Upper lobe of left lung (tissue), 6 donors: ENCODE results near the gene SERPINA5. TPM values are rescaled to one million over a fixed set of nuclear protein-coding genes. Genes with fewer than 3 reads are reported as not detected.

Experiments used
- ATAC-seq, 2 donors: fragments of 200-7000 bp; cut with Tn5 transposase; one replicate each; pipeline ENCODE4 v1.9.1; 2022; ENCODE audit warnings: mild to moderate bottlenecking in 2 of 2, moderate library complexity in 2 of 2; ENCODE audit not compliant: low FRiP score in 2 of 2
- DNase-seq, 2 donors: peaks; one replicate each; pipeline ENCODE4 v3.0.0-alpha.2; 2019 to 2020
- H3K27ac ChIP-seq, 4 donors: fragments of 200-600 bp; sonication (generic); one replicate each; pipeline ENCODE4 v1.5.1; 2016 to 2019
- H3K27me3 ChIP-seq, 4 donors: fragments of 200-600 bp; sonication (generic); one replicate each; pipeline ENCODE4 v1.5.1; 2017 to 2019
- H3K36me3 ChIP-seq, 4 donors: fragments of 200-600 bp; sonication (generic); one replicate each; pipeline ENCODE4 v1.5.1; 2016 to 2019
- H3K4me1 ChIP-seq, 4 donors: fragments of 200-600 bp; sonication (generic); one replicate each; pipeline ENCODE4 v1.5.1; 2018 to 2019
- H3K4me3 ChIP-seq, 4 donors: fragments of 200-600 bp; sonication (generic); one replicate each; pipeline ENCODE4 v1.5.1; 2017 to 2019; ENCODE audit warnings: mild to moderate bottlenecking in 2 of 4, moderate library complexity in 1 of 4
- H3K9me3 ChIP-seq, 4 donors: fragments of 200-600 bp; sonication (generic); one replicate each; pipeline ENCODE4 v1.5.1; 2018 to 2019
- EP300 ChIP-seq, 4 donors: sonication (generic); formaldehyde crosslinking; IDR thresholded peaks; one replicate each; pipeline ENCODE4 v1.5.1; 2017; ENCODE audit warnings: antibody characterized with exemption in 4 of 4, control low read depth in 2 of 4
- POLR2A ChIP-seq, 4 donors: fragments of 450-650 bp; IDR thresholded peaks; one replicate each; pipeline ENCODE4 v1.5.1; 2016 to 2017; ENCODE audit warnings: antibody characterized with exemption in 4 of 4, mild to moderate bottlenecking in 2 of 4
- POLR2AphosphoS5 ChIP-seq, 2 donors: sonication (generic); formaldehyde crosslinking; IDR thresholded peaks; one replicate each; pipeline ENCODE4 v1.5.1; 2017; ENCODE audit warnings: antibody characterized with exemption in 2 of 2
- WGBS, 2 donors: methylation state at CpG; one replicate each; pipeline ENCODE4 v1.1.5; 2017 to 2018; 5-methylcytosine and 5-hydroxymethylcytosine counted together
- total RNA-seq, 6 donors: library from RNA; depleted of rRNA in 4 of 6; stranded (reverse); fragments of >200 nt in 4 of 6; gene quantifications; one replicate each; pipeline versions ENCODE4 v1.1.0 to v1.2.1, GENCODE V29; 2016 to 2021
- TF ChIP-seq, protein P1 (sequence below), 6 experiments: fragments of 450-650 bp in 4 of 6; fragments of 200-600 bp in 2 of 6; sonication (generic) in 2 of 6; IDR thresholded peaks; one replicate each; pipeline ENCODE4 v1.5.1; 2016 to 2019; ENCODE audit warnings: antibody characterized with exemption in 6 of 6
- donor health status: DM: no; HTN: no; CAD: no; lungs with moderate emphysema.
- donor health status: DM: no; HTN: yes; CAD: no; lungs with severe emphysema.

The SERPINA5 gene
- total RNA-seq, 6 donors from 2014 or later = 1.2 to 2.5 (median 1.5) TPM; not detected in 3

DNA sequence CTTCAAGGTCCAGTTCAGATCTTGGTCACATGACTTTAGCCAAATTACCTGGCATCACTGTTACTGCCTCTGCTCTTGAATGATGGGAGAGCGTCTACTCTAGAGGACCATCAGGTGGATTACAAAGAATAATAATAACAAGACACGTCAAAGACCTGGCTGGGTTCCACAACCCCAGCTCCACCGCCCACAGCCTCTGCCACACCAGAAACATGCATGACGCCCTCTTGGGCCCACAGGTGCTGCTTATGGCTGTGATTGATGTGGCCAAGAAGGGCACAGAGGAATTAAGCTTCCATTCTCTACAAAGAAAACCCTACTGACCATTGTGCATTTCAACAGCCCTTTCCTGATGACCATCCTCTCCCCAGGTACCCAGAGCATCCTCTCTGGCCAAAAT lies 49.2 kb downstream of the SERPINA5 start:
- no peaks in the 10 kb centered on the region for H3K36me3 ChIP-seq
- H3K4me3 ChIP-seq = no peak overlapping the region
- H3K9me3 ChIP-seq = no peaks in the 10 kb centered on the region
- H3K4me1 ChIP-seq = no peaks in the 10 kb centered on the region
- no peaks in the 10 kb centered on the region for H3K27me3 ChIP-seq
- ATAC-seq = no peak
- H3K27ac ChIP-seq = no peak overlapping the region
- 78 to 84% methylated on average over 4 of the region's 4 CpGs for WGBS, 2 donors
- no peak for DNase-seq
- no peak for TF ChIP-seq POLR2AphosphoS5 (IDR thresholded peaks at IDR 0.05)
- no peak for TF ChIP-seq EP300 (IDR thresholded peaks at IDR 0.05)

DNA sequence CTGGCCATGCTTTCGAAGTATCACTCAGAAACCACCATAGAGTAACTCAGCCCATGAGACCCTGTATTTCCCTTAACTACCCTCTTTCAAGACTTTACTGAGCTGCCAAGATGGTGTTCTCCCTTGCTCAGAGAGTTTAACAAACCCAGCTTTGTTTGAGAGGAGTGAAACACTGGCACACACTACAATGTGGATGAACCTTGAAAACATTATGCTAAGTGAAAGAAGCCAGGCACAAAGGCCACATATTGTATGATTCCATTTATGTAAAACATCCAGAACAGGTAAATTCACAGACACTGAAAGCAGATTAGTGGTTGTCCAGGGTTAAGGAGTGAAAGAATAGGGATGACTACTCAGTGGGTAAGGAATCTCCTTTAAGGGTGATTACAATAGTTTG lies 49.8 kb downstream of the SERPINA5 start:
- Histone ChIP-seq H3K4me1 (no peaks in the 10 kb centered on the region), H3K27me3 (no peaks in the 10 kb centered on the region), H3K36me3 (no peaks in the 10 kb centered on the region), H3K9me3 (no peaks in the 10 kb centered on the region), H3K4me3 (no peak overlapping the region), H3K27ac (no peak overlapping the region)
- TF ChIP-seq POLR2AphosphoS5 (IDR thresholded peaks at IDR 0.05) (no peak), POLR2A (IDR thresholded peaks at IDR 0.05) (no peak), EP300 (IDR thresholded peaks at IDR 0.05) (no peak)
- TF ChIP-seq, protein P1, sequence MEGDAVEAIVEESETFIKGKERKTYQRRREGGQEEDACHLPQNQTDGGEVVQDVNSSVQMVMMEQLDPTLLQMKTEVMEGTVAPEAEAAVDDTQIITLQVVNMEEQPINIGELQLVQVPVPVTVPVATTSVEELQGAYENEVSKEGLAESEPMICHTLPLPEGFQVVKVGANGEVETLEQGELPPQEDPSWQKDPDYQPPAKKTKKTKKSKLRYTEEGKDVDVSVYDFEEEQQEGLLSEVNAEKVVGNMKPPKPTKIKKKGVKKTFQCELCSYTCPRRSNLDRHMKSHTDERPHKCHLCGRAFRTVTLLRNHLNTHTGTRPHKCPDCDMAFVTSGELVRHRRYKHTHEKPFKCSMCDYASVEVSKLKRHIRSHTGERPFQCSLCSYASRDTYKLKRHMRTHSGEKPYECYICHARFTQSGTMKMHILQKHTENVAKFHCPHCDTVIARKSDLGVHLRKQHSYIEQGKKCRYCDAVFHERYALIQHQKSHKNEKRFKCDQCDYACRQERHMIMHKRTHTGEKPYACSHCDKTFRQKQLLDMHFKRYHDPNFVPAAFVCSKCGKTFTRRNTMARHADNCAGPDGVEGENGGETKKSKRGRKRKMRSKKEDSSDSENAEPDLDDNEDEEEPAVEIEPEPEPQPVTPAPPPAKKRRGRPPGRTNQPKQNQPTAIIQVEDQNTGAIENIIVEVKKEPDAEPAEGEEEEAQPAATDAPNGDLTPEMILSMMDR (IDR thresholded peaks at IDR 0.05) = no peak
- ATAC-seq = no peak
- DNase-seq = no peak
- WGBS, 2 donors = 86 to 88% methylated on average over 1 of the region's 1 CpG

DNA sequence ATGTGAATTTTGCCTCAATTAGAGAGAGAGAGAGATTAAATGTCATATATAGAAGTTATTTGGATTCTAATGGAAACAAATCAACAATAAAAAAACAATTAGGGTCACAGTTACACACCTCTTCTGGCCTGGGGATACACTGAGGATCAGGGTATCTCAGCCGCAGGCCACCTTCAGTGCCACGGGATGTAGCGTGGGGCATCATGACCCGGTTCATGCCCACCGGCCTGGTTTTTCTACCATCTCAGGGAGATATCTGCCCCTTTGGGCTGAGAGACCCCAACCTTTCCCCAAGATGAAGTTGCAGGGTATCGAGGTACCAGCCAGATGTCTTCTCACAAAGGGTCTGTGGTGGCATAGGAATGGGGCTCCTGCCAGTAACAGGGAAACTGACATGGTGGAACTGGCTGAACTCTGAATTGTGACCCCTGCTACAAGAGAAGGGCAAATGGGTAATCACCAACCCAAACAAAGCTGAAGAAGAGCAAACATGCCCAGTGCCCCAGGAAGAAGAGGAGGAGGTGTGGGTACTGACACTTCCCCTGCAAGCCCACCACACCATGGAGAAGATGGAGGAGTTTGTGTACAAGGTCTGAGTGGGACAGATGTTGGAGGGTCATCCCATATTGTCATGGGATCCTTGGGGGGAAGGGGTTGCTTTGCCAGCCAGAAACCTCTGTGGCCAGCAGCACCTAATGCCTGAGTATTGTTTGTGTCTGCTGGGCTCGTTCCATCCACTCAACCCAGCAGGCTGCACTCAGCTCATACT lies 50.5 kb downstream of the SERPINA5 start:
- ATAC-seq (no peak), DNase-seq (no peak)
- no peak for TF ChIP-seq POLR2A (IDR thresholded peaks at IDR 0.05)
- no peak for TF ChIP-seq POLR2AphosphoS5 (IDR thresholded peaks at IDR 0.05)
- no peak for TF ChIP-seq EP300 (IDR thresholded peaks at IDR 0.05)
- TF ChIP-seq, protein P1 (IDR thresholded peaks at IDR 0.05) = no peak
- Histone ChIP-seq H3K9me3 (no peaks in the 10 kb centered on the region), H3K27me3 (no peaks in the 10 kb centered on the region), H3K4me3 (no peak overlapping the region), H3K36me3 (no peaks in the 10 kb centered on the region), H3K4me1 (no peaks in the 10 kb centered on the region), H3K27ac (no peak overlapping the region)
- 90 to 92% methylated on average over 6 of the region's 7 CpGs for WGBS, 2 donors

DNA sequence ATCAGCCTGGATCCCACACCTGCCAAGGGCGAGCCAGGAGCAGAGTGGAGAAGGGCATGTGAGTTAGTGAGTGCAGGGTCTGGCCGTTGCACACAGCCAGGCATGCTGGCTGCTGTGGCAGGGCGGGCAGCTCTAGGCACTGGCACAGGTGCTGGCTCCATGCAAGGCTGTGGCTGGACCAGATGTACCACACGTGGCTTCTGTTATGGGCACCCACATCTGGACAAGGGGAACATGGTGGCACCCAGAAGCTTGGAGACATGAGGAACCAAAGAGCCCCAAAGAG lies 51.0 kb downstream of the SERPINA5 start:
- Histone ChIP-seq H3K27me3 (no peaks in the 10 kb centered on the region), H3K4me3 (no peak overlapping the region), H3K36me3 (no peaks in the 10 kb centered on the region), H3K9me3 (no peaks in the 10 kb centered on the region), H3K4me1 (no peaks in the 10 kb centered on the region), H3K27ac (no peak overlapping the region)
- no peak for TF ChIP-seq POLR2AphosphoS5 (IDR thresholded peaks at IDR 0.05)
- TF ChIP-seq POLR2A (IDR thresholded peaks at IDR 0.05) = no peak
- TF ChIP-seq, protein P1 (IDR thresholded peaks at IDR 0.05) = no peak
- no peak for TF ChIP-seq EP300 (IDR thresholded peaks at IDR 0.05)
- WGBS, 2 donors = 86 to 88% methylated on average over 4 of the region's 4 CpGs
- ATAC-seq (no peak), DNase-seq (peak in 1 of 2 donors; percentile 43)

DNA sequence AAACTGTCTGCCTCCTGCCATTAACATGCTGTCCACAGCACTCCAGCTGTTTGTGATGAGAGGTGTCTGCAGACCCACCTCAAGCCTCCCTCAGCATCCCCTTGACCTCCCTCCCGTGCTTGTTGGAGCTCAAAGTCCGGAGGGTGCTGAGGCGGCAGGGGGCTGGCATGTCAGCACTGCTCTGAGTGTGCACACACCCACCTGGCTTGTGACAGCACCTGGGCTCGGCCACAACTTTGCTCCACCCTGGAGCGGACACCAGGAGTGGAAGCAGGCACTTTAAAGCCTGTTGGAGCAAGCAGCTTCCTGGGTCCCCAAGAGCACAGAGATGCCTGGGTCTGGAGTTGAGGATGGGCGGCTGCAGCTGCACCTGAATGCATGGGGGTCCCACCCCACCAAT lies 51.9 kb downstream of the SERPINA5 start:
- no peak for ATAC-seq
- no peak overlapping the region for H3K4me3 ChIP-seq
- no peak for DNase-seq
- no peaks in the 10 kb centered on the region for H3K9me3 ChIP-seq
- no peak overlapping the region for H3K27ac ChIP-seq
- H3K27me3 ChIP-seq = no peaks in the 10 kb centered on the region
- H3K4me1 ChIP-seq = no peaks in the 10 kb centered on the region
- TF ChIP-seq, protein P1 (IDR thresholded peaks at IDR 0.05) = no peak
- no peak for TF ChIP-seq EP300 (IDR thresholded peaks at IDR 0.05)
- no peak for TF ChIP-seq POLR2A (IDR thresholded peaks at IDR 0.05)
- TF ChIP-seq POLR2AphosphoS5 (IDR thresholded peaks at IDR 0.05) = no peak
- 78 to 81% methylated on average over 3 to 6 of the region's 6 CpGs for WGBS, 2 donors
- H3K36me3 ChIP-seq = no peaks in the 10 kb centered on the region
